Neural cell (in vitro differentiated cells): ENCODE data around the gene PHACTR4.

ENCODE experiments used
- EZH2 ChIP-seq: fragments of 200-600, 300-800 bp; shearing (Covaris generic), sonication (generic); IDR thresholded peaks from 2 replicates; pipeline ENCODE4 v1.6.1; 2014; ENCODE audit warnings: antibody characterized with exemption, low read length, borderline replicate concordance, mild to moderate bottlenecking; ENCODE audit not compliant: insufficient read depth, poor library complexity, severe bottlenecking
- POLR2AphosphoS5 ChIP-seq: IDR thresholded peaks from 2 replicates; pipeline ENCODE4 v1.6.1; 2012
- SMC3 ChIP-seq: fragments of 450-650 bp; conservative IDR thresholded peaks from 2 replicates; pipeline ENCODE4 v1.6.1; 2014; ENCODE audit warnings: antibody characterized with exemption, mild to moderate bottlenecking, moderate library complexity; ENCODE audit not compliant: poor library complexity
- TF ChIP-seq, protein P1 (sequence below): fragments of 450-650 bp; IDR thresholded peaks from 2 replicates; pipeline ENCODE4 v1.5.1; 2014; ENCODE audit warnings: antibody characterized with exemption, mild to moderate bottlenecking, moderate library complexity; ENCODE audit not compliant: poor library complexity, severe bottlenecking

DNA sequence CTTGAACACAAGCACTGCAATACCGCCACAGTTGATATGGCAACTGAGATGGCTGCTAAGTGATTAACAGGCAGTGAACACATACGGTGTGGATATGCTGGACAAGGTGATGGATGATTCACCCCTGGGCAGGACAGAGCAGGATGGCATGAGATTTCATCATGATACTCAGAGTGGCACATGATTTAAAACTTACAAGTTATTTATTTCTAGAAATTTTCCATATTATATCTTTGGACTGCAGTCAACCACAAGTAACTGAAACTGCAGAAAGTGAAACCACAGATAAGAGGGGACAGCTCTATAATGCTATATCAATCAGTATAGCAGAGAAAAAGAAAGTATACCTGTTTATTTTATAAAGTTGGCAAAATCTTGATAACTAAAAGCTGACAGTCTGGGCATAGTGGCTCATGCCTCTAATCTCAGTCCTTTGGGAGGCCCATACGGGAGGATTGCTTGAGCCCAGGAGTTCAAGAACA lies 47.9 kb downstream of the PHACTR4 start:
- TF ChIP-seq POLR2AphosphoS5 (no peak), EZH2 (no peak), SMC3 (no peak)
- TF ChIP-seq, protein P1, sequence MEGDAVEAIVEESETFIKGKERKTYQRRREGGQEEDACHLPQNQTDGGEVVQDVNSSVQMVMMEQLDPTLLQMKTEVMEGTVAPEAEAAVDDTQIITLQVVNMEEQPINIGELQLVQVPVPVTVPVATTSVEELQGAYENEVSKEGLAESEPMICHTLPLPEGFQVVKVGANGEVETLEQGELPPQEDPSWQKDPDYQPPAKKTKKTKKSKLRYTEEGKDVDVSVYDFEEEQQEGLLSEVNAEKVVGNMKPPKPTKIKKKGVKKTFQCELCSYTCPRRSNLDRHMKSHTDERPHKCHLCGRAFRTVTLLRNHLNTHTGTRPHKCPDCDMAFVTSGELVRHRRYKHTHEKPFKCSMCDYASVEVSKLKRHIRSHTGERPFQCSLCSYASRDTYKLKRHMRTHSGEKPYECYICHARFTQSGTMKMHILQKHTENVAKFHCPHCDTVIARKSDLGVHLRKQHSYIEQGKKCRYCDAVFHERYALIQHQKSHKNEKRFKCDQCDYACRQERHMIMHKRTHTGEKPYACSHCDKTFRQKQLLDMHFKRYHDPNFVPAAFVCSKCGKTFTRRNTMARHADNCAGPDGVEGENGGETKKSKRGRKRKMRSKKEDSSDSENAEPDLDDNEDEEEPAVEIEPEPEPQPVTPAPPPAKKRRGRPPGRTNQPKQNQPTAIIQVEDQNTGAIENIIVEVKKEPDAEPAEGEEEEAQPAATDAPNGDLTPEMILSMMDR, result no peak
